ENCODE measurements around the gene MAD1L1.

The MAD1L1 gene

DNA sequence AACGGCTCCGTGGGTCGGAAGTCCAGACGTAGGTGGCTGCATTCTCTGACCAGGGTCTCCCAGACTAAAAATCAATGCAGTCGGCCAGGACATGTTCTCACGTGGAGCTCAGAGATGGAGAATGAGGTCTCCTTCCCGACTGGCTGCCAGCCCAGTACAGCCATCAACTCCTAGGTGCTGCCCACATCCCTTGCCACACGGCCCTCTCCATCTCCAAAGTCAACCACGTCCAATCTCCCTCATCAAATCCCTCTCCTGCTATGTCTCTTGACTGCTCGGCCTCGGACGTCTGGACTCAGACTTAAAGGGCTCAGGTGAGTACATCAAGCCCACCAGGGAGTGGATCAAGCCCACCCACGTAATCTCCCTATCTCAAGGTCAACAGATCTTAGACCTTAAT lies 6.9 kb downstream of the MAD1L1 start:
- Histone ChIP-seq H3K9ac (no peak overlapping the region), H3K4me3 (IDR thresholded peaks at IDR 0.05; ENCODE audit: insufficient read depth, low read depth, low read length) (no peak overlapping the region), H3K4me1 (ENCODE audit: low read depth, poor library complexity, severe bottlenecking) (peaks cover 1% of the 10 kb centered on the region), H3K36me3 (ENCODE audit: insufficient read depth) (peaks cover 12% of the 10 kb centered on the region; the same call in 1 of the 2 replicates), H3K79me2 (ENCODE audit: insufficient read depth, low read depth) (peaks cover 22% of the 10 kb centered on the region; the same call in 1 of the 2 replicates), H3K4me2 (no peak overlapping the region), H4K20me1 (ENCODE audit: insufficient read depth) (peaks cover 2% of the 10 kb centered on the region; the same call in 1 of the 2 replicates), H2AFZ (ENCODE audit: low read depth) (no peak overlapping the region), H3K27ac (no peak overlapping the region), H3K27me3 (ENCODE audit: insufficient read depth, low read depth) (no peaks in the 10 kb centered on the region)
- TF ChIP-seq, protein P1, sequence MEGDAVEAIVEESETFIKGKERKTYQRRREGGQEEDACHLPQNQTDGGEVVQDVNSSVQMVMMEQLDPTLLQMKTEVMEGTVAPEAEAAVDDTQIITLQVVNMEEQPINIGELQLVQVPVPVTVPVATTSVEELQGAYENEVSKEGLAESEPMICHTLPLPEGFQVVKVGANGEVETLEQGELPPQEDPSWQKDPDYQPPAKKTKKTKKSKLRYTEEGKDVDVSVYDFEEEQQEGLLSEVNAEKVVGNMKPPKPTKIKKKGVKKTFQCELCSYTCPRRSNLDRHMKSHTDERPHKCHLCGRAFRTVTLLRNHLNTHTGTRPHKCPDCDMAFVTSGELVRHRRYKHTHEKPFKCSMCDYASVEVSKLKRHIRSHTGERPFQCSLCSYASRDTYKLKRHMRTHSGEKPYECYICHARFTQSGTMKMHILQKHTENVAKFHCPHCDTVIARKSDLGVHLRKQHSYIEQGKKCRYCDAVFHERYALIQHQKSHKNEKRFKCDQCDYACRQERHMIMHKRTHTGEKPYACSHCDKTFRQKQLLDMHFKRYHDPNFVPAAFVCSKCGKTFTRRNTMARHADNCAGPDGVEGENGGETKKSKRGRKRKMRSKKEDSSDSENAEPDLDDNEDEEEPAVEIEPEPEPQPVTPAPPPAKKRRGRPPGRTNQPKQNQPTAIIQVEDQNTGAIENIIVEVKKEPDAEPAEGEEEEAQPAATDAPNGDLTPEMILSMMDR (conservative IDR thresholded peaks at IDR 0.05; ENCODE audit: low read depth, low read length), result no peak

GRCh38 chr7:2225336-2225735 lies 7.4 kb downstream of the MAD1L1 start:
- H3K4me1 ChIP-seq (ENCODE audit: low read depth, poor library complexity, severe bottlenecking), result no peaks in the 10 kb centered on the region
- H3K4me3 ChIP-seq (IDR thresholded peaks at IDR 0.05; ENCODE audit: insufficient read depth, low read depth, low read length), result no peak overlapping the region
- H3K79me2 ChIP-seq (ENCODE audit: insufficient read depth, low read depth), result peaks cover 17% of the 10 kb centered on the region; the same call in 1 of the 2 replicates
- peaks cover 12% of the 10 kb centered on the region; the same call in 1 of the 2 replicates for H3K36me3 ChIP-seq (ENCODE audit: insufficient read depth)
- H2AFZ ChIP-seq (ENCODE audit: low read depth), result no peak overlapping the region
- TF ChIP-seq, protein P1 (conservative IDR thresholded peaks at IDR 0.05; ENCODE audit: low read depth, low read length), result no peak
- no peak overlapping the region for H3K9ac ChIP-seq
- no peaks in the 10 kb centered on the region for H3K27me3 ChIP-seq (ENCODE audit: insufficient read depth, low read depth)
- H4K20me1 ChIP-seq (ENCODE audit: insufficient read depth), result no peaks in the 10 kb centered on the region
- no peak overlapping the region for H3K4me2 ChIP-seq
- H3K27ac ChIP-seq, result no peak overlapping the region

GRCh38 chr7:2224934-2225333 lies 7.8 kb downstream of the MAD1L1 start:
- H4K20me1 ChIP-seq (ENCODE audit: insufficient read depth), result no peaks in the 10 kb centered on the region
- H3K36me3 ChIP-seq (ENCODE audit: insufficient read depth), result peaks cover 12% of the 10 kb centered on the region; the same call in 1 of the 2 replicates
- H2AFZ ChIP-seq (ENCODE audit: low read depth), result no peak overlapping the region
- TF ChIP-seq, protein P1 (conservative IDR thresholded peaks at IDR 0.05; ENCODE audit: low read depth, low read length), result no peak
- H3K79me2 ChIP-seq (ENCODE audit: insufficient read depth, low read depth), result peaks cover 13% of the 10 kb centered on the region; the same call in 1 of the 2 replicates
- no peak overlapping the region for H3K9ac ChIP-seq
- no peaks in the 10 kb centered on the region for H3K4me1 ChIP-seq (ENCODE audit: low read depth, poor library complexity, severe bottlenecking)
- H3K27me3 ChIP-seq (ENCODE audit: insufficient read depth, low read depth), result no peaks in the 10 kb centered on the region
- no peak overlapping the region for H3K4me3 ChIP-seq (IDR thresholded peaks at IDR 0.05; ENCODE audit: insufficient read depth, low read depth, low read length)
- no peak overlapping the region for H3K4me2 ChIP-seq
- H3K27ac ChIP-seq, result no peak overlapping the region

DNA sequence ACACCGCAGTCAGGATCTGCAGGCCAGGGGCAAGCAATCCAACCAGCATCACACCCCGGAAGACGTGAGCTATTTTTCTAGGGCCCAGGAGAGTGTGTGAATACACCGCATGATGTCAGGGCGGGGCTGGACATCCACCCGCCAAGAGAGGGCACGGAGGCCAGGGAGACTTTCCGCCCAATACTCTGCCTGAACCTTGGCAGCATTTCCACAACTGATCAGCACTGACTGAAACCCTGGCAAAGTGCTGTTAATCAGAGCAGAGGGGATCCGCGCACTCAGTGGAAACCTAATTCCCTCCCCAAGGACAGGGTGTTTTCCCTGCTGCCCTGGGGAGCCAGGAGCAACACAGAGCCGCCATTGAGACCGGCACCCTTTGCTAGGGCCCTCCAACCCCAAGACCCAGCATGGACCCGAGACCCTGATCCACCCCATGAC lies 8.2 kb downstream of the MAD1L1 start:
- Histone ChIP-seq H4K20me1 (ENCODE audit: insufficient read depth) (no peaks in the 10 kb centered on the region), H3K27me3 (ENCODE audit: insufficient read depth, low read depth) (no peaks in the 10 kb centered on the region), H3K4me2 (no peak overlapping the region), H3K4me3 (IDR thresholded peaks at IDR 0.05; ENCODE audit: insufficient read depth, low read depth, low read length) (no peak overlapping the region), H3K9ac (no peak overlapping the region), H3K27ac (no peak overlapping the region), H3K36me3 (ENCODE audit: insufficient read depth) (peaks cover 12% of the 10 kb centered on the region; the same call in 1 of the 2 replicates), H3K4me1 (ENCODE audit: low read depth, poor library complexity, severe bottlenecking) (no peaks in the 10 kb centered on the region), H3K79me2 (ENCODE audit: insufficient read depth, low read depth) (peaks cover 9% of the 10 kb centered on the region; the same call in 1 of the 2 replicates), H2AFZ (ENCODE audit: low read depth) (no peak overlapping the region)
- TF ChIP-seq, protein P1 (conservative IDR thresholded peaks at IDR 0.05; ENCODE audit: low read depth, low read length), result no peak
